H4 (cell line): ENCODE measurements around the gene ZSWIM6. TPM values are rescaled to one million over a fixed set of nuclear protein-coding genes. Genes with fewer than 3 reads are reported as not detected.
A peak's percentile ranks its signal among the peaks of the same experiment; 100 is the strongest.

ENCODE experiments used
- DNase-seq: peaks from one replicate; pipeline ENCODE4 v3.0.0-alpha.2; 2015; ENCODE audit warnings: low spot score
- total RNA-seq: library from RNA; depleted of rRNA; stranded (reverse); fragments of >200 nt; shearing (Covaris generic); gene quantifications from 2 replicates; pipeline ENCODE4 v1.2.3, GENCODE V29; 2014; rRNA removed

Gene ZSWIM6
- 3.8 and 7.0 TPM in 2 replicates for total RNA-seq

GRCh38 chr5:61331407-61332357 lies at the start of gene ZSWIM6:
Gene ZSWIM6, plus strand, starts transcription at chr5:61332258. Its CDS starts 15 bp downstream, at chr5:61332273.
- DNase-seq, result peak; percentile 98

- no peak for DNase-seq
Observed at GRCh38 chr5:61283471-61283870, 48.6 kb upstream of the ZSWIM6 start.

GRCh38 chr5:61285531-61285930 lies 46.5 kb upstream of the ZSWIM6 start:
- no peak for DNase-seq

GRCh38 chr5:61286446-61287132 lies 45.5 kb upstream of the ZSWIM6 start:
- no peak for DNase-seq

GRCh38 chr5:61287474-61287873 lies 44.6 kb upstream of the ZSWIM6 start:
- DNase-seq, result no peak

GRCh38 chr5:61289241-61289640 lies 42.8 kb upstream of the ZSWIM6 start:
- DNase-seq, result no peak

GRCh38 chr5:61289669-61290306 lies 42.3 kb upstream of the ZSWIM6 start:
- DNase-seq, result no peak

- peak; percentile 94 for DNase-seq
Observed at GRCh38 chr5:61290791-61291210, 41.3 kb upstream of the ZSWIM6 start.

- no peak for DNase-seq
Observed at GRCh38 chr5:61292062-61292657, 39.9 kb upstream of the ZSWIM6 start.

GRCh38 chr5:61293071-61293470 lies 39.0 kb upstream of the ZSWIM6 start:
- no peak for DNase-seq

- no peak for DNase-seq
Observed at GRCh38 chr5:61293873-61294272, 38.2 kb upstream of the ZSWIM6 start.

GRCh38 chr5:61295365-61295764 lies 36.7 kb upstream of the ZSWIM6 start:
- no peak for DNase-seq

GRCh38 chr5:61298066-61298465 lies 34.0 kb upstream of the ZSWIM6 start:
- no peak for DNase-seq

GRCh38 chr5:61298580-61298979 lies 33.5 kb upstream of the ZSWIM6 start:
- DNase-seq, result no peak

GRCh38 chr5:61299261-61299681 lies 32.8 kb upstream of the ZSWIM6 start:
- peak; percentile 38 for DNase-seq

GRCh38 chr5:61301341-61302199 lies 30.5 kb upstream of the ZSWIM6 start:
- peak; percentile 99 for DNase-seq

- DNase-seq, result no peak
Observed at GRCh38 chr5:61302200-61302563, 29.9 kb upstream of the ZSWIM6 start.

- DNase-seq, result no peak
Observed at GRCh38 chr5:61303346-61303745, 28.7 kb upstream of the ZSWIM6 start.

- peak; percentile 77 for DNase-seq
Observed at GRCh38 chr5:61304590-61305381, 27.3 kb upstream of the ZSWIM6 start.

GRCh38 chr5:61306531-61307131 lies 25.4 kb upstream of the ZSWIM6 start:
- DNase-seq, result peak; percentile 65
